D341Med (cell line): ENCODE measurements around the gene ACOT8.
"Not testable (repeated sequence)": the region's sequence is repeated elsewhere in the genome, so short reads cannot be mapped to it uniquely, and the experiment has no call there.

Experiments
- DNase-seq: peaks from one replicate; pipeline ENCODE4 v3.0.0; 2012; ENCODE audit warnings: low spot score

The ACOT8 gene

GRCh38 chr20:45887346-45887715, 30.1 kb upstream of the ACOT8 start, which contains the start of gene SPATA25:
SPATA25 (minus strand) TSS chr20:45887622; CDS start chr20:45887590, 32 bp downstream.
- no peak for DNase-seq

DNA sequence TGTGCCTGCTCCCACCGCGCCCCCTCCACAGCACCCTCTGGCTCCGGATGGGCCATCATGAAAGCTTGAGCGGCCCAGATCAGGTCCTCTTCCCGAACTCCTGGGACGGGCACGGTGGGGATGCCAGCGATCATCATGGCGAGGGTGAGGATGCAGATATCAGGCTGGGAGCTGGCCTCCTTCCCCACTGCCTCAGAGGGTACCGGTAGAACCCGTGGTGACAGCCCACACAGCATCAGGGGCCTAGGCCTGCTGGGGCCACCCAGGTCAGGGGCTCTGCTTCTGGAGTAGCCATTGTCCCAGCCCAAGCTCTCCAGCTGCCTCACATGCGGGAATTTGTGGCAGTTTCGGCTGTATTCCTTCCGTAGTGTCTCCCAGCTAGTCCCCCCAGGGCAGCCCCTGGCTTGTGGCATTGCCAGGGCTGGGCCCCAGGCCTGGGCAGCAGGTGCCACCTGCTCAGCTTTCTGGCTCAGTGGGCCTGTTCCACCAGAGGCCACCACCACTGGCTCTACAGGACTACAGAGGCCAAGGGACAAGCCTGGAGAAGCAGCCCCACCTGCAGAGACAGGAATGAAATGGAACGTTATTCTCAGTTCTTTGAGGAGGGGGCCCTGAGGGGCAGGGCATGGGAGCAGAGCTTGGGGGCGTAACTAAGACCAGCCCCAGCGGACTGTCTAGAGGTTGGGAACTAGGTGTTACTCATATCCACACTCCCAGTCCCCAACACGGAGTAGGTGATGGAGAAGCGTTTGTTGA, 29.6 kb upstream of the ACOT8 start:
- DNase-seq = no peak

DNA sequence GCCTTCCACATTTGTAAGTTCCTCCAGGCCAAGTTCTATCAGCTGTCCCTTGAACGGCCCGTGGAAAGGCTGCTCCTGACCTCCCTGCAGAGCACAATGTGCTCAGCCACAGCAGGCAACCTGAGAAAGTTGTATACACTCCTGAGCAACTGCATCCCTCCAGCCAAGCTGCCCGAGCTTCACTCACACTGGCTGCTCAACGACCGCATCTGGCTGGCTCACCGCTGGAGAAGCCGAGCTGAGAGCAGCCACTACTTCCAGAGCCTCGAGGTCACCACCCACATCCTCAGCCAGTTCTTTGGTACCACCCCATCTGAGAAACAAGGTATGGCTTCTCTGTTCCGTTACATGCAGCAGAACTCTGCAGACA, 25.9 kb upstream of the ACOT8 start:
- no peak for DNase-seq

DNA sequence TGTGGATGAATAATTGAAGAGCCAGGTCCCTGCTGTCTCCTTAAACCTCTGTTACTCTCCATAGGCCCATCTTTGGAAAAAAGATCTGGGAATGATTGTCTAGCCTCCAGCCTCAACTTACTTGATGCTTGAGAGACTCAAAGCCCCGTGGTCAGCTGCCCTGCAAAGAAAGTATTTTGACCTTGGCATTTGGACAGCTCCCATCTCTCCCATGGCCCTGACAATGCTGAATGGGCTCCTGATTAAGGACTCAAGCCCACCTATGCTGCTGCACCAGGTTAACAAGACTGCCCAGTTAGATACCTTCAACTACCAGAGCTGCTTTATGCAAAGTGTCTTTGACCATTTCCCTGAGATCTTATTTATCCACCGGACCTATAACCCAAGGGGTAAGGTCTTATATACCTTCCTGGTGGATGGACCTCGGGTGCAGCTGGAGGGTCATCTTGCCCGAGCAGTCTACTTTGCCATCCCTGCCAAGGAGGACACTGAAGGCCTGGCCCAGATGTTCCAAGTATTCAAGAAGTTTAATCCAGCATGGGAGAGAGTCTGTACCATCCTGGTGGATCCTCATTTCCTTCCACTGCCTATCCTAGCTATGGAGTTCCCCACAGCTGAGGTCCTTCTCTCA, 25.4 kb upstream of the ACOT8 start:
- DNase-seq = no peak

- DNase-seq = peak; percentile 97
These were observed 24.0 kb upstream of the ACOT8 start, which contains the start of gene ZSWIM1 for GRCh38 chr20:45880988-45881788. ZSWIM1 (plus strand) TSS chr20:45881227; CDS start chr20:45882593, 1,366 bp downstream.

- peak; percentile 81 for DNase-seq
These were observed 21.0 kb upstream of the ACOT8 start for GRCh38 chr20:45878076-45878761.

GRCh38 chr20:45874576-45874975, 17.4 kb upstream of the ACOT8 start:
- no peak for DNase-seq

DNA sequence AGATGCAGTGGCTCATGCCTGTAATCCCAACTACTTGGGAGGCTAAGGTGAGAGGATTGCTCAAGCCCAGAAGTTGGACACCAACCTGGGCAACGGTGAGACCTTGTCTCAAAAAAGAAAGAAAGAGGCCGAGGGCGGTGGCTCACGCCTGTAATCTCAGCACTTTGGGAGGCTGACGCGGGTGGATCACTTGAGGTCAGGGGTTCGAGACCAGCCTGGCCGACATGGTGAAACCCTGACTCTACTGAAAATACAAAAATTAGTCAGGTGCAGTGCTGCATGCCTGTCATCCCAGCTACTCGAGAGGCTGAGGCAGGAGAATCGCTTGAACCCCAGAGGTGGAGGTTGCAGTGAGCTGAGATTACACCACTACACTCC, 16.9 kb upstream of the ACOT8 start:
- not testable (repeated sequence) for DNase-seq

GRCh38 chr20:45873409-45874103, 16.4 kb upstream of the ACOT8 start:
- no peak for DNase-seq

GRCh38 chr20:45872626-45873025, 15.4 kb upstream of the ACOT8 start:
- DNase-seq = no peak

- no peak for DNase-seq
These were observed 10.6 kb upstream of the ACOT8 start for GRCh38 chr20:45867819-45868176.

GRCh38 chr20:45867136-45867818, 10.1 kb upstream of the ACOT8 start:
- no peak for DNase-seq

DNA sequence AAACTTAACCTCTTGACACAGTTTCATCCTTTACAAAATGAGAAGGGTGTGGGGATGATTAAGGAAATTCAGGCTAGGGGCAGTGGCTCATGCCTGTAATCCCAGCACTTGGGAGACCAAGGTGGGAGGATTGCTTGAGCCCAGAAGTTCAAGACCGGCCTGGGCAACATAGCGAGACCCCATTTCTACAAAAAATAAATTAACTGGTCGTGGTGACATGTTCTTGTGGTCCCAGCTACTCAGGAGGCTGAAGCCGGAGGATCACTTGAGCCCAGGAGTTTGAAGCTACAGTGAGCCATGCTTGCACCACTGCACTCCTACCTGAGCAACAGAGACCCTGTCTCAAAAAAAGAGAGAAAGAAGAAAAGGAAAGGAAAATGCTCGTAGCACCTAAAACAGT, 9.3 kb upstream of the ACOT8 start:
- no peak for DNase-seq

- DNase-seq = no peak
These were observed 6.6 kb upstream of the ACOT8 start for GRCh38 chr20:45863543-45864470.

GRCh38 chr20:45861221-45862075, 4.3 kb upstream of the ACOT8 start:
- no peak for DNase-seq

DNA sequence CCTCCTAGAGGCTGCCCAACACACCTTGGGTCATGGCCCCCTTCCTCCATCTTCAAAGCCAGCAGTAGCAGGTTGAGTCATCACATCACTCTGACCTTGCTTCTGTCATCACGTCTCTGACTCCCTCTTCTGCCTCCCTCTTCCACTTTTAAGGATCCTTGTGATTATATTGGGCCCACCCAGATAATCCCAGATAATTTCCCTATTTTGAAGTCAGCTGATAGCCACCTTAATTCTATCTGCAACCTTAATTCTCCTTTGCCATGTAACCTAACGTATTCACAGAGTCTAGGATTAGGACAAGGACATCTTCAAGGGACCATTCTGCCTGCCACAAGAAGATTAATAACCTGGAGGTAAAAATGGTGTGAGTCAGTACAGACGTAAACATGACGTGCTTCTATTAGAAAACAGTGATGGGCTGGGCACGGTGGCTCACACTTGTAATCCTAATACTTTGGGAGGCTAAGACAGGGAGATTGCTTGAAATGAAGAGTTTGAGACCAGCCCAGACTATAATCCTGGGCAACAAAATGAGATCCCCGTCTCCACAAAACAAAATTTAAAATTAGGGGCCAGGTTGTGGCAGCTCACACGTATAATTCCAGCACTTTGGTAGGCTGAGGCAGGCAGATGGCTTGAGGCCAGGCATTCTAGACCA, 3.5 kb upstream of the ACOT8 start:
- no peak for DNase-seq

DNA sequence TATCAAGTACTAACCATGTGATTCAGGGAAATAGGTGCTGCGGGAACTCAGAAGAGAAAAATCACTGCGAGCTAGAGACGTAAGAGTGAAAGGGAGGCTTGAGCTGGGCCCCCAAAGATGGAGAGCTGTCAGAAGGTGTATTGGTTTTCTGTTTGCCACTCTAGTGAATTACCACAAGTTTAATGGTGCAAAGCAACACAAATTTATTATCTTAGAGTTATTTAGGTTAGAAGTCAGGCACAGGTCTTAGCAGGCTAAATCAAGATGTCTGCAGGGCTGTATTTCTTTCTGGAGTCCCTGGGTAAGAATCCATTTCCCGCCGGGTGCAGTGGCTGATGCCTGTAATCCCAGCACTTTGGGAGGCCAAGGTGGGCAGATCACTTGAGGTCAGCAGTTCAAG, 2.7 kb upstream of the ACOT8 start:
- no peak for DNase-seq

GRCh38 chr20:45857882-45858216, 657 bp upstream of the ACOT8 start:
- DNase-seq = no peak

DNA sequence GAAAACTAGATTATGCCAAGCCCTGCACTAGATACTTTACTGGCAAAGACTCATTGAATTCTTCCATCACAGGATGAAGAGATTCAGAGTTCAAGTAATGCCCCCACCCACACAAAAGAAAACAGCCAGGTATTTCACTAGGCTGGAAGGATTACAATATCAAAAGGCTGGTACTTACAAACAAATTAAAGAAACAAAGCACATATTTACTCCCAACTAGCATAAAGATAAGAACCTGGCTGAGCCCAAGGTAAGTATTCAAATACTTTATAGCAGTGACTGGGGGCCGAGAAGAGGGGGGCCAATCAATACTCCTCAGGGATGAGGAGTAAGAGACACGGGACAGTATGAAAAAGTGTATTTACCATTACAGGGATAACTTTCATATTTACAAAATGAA, 3.7 kb downstream of the ACOT8 start:
- DNase-seq = no peak
